GM21423 (cell line): ENCODE data around the gene TPPP.
"Not testable (repeated sequence)": the region's sequence is repeated elsewhere in the genome, so short reads cannot be mapped to it uniquely, and the experiment has no call there.

ENCODE experiments used
- ATAC-seq: cut with Tn5 transposase; IDR thresholded peaks from one replicate; pipeline ENCODE4 v1.9.1; 2021; ENCODE audit warnings: mild to moderate bottlenecking, moderate library complexity; ENCODE audit not compliant: unreplicated experiment

TPPP gene

GRCh38 chr5:695475-695874 is 2.3 kb upstream of the TPPP start:
- ATAC-seq: not testable (repeated sequence)

- not testable (repeated sequence) for ATAC-seq
These were observed 885 bp upstream of the TPPP start for GRCh38 chr5:694042-694431.

GRCh38 chr5:692529-693041 is 567 bp downstream of the TPPP start:
- peak; percentile 13 for ATAC-seq

- ATAC-seq: no peak
These were observed 1.2 kb downstream of the TPPP start for GRCh38 chr5:691817-692528.

- not testable (repeated sequence) for ATAC-seq
These were observed 2.1 kb downstream of the TPPP start for GRCh38 chr5:691049-691448.

- not testable (repeated sequence) for ATAC-seq
These were observed 2.9 kb downstream of the TPPP start for GRCh38 chr5:690293-690692.

- ATAC-seq: not testable (repeated sequence)
These were observed 4.7 kb downstream of the TPPP start for GRCh38 chr5:688348-689010.

- ATAC-seq: not testable (repeated sequence)
These were observed 6.2 kb downstream of the TPPP start for GRCh38 chr5:686936-687335.

GRCh38 chr5:686172-686523 is 7.0 kb downstream of the TPPP start:
- not testable (repeated sequence) for ATAC-seq

- no peak for ATAC-seq
These were observed 7.6 kb downstream of the TPPP start for GRCh38 chr5:685262-686171.

GRCh38 chr5:684751-685216 is 8.4 kb downstream of the TPPP start:
- no peak for ATAC-seq

- ATAC-seq: no peak
These were observed 9.3 kb downstream of the TPPP start for GRCh38 chr5:683551-684481.

GRCh38 chr5:682651-683358 is 10.3 kb downstream of the TPPP start:
- not testable (repeated sequence) for ATAC-seq

GRCh38 chr5:682216-682615 is 10.9 kb downstream of the TPPP start:
- not testable (repeated sequence) for ATAC-seq

- not testable (repeated sequence) for ATAC-seq
These were observed 11.6 kb downstream of the TPPP start for GRCh38 chr5:681317-682191.

- ATAC-seq: not testable (repeated sequence)
These were observed 12.3 kb downstream of the TPPP start for GRCh38 chr5:680836-681235.

- not testable (repeated sequence) for ATAC-seq
These were observed 12.9 kb downstream of the TPPP start for GRCh38 chr5:680118-680795.
